ENCODE measurements around the gene CDK13.

DNA sequence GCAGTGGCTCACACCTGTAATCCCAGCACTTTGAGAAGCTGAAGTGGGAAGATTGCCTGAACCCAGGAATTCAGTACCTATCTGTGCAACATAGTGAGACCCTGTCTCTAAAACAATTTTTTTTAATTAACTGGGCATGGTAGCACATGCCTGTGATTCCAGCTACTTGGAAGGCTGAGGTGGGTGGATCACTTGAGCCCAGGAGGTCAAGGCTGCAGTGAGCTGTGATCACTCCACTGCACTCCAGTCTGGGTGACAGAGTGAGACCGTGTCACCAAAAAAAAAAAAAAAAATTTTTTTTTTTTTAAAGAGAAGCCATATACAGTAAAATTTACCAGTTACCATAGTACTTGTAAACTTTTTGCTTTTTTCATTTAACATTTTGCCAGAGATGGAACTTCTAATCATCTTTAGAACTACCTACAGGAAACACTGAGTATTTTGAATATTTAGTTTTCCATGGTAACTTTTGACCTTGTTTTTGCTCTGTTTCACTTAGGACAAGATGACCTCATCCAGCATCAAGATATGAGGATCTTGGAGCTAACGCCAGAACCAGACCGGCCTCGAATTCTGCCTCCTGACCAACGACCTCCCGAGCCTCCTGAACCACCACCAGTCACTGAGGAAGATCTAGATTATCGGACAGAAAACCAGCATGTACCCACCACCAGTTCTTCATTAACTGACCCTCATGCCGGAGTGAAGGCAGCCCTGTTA, 143.7 kb downstream of the CDK13 start:
- no peak for TF ChIP-seq POLR2AphosphoS5 (IDR thresholded peaks at IDR 0.05)
- TF ChIP-seq, protein P1, sequence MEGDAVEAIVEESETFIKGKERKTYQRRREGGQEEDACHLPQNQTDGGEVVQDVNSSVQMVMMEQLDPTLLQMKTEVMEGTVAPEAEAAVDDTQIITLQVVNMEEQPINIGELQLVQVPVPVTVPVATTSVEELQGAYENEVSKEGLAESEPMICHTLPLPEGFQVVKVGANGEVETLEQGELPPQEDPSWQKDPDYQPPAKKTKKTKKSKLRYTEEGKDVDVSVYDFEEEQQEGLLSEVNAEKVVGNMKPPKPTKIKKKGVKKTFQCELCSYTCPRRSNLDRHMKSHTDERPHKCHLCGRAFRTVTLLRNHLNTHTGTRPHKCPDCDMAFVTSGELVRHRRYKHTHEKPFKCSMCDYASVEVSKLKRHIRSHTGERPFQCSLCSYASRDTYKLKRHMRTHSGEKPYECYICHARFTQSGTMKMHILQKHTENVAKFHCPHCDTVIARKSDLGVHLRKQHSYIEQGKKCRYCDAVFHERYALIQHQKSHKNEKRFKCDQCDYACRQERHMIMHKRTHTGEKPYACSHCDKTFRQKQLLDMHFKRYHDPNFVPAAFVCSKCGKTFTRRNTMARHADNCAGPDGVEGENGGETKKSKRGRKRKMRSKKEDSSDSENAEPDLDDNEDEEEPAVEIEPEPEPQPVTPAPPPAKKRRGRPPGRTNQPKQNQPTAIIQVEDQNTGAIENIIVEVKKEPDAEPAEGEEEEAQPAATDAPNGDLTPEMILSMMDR (IDR thresholded peaks at IDR 0.05): no peak
- no peak for TF ChIP-seq POLR2A (IDR thresholded peaks at IDR 0.05)
